Loucy (cell line): ENCODE results near the gene MYO10.

Experiments used
- EZH2phosphoT487 ChIP-seq: fragments of 200-600 bp; IDR thresholded peaks from 2 replicates; pipeline ENCODE4 v1.6.1; 2018; ENCODE audit warnings: antibody characterized with exemption, mild to moderate bottlenecking, moderate library complexity, borderline replicate concordance
- TF ChIP-seq, protein P1 (sequence below): fragments of 200-600 bp; sonication (generic); conservative IDR thresholded peaks from 2 replicates; pipeline ENCODE4 v1.5.1; 2014; ENCODE audit warnings: mild to moderate bottlenecking, antibody characterized with exemption, low read length

DNA sequence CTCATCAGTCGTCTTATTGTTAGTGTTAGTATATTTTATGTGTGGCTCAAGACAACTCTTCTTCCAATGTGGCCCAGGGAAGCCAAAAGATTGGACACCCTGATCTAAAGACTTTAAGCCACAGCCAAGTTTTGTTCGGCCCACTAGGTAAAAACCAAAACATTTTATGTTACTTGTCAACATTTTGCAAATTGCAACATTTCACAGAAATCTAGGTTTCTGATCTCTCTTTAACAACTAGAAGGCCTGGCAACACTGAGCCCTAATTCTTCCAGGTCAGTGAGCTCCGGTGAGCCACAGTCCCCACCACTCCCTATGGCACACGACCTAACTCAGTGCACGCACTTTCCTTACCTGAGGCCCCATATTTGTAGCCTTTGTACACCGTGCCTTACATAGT, 24.0 kb downstream of the MYO10 start:
- TF ChIP-seq, protein P1, sequence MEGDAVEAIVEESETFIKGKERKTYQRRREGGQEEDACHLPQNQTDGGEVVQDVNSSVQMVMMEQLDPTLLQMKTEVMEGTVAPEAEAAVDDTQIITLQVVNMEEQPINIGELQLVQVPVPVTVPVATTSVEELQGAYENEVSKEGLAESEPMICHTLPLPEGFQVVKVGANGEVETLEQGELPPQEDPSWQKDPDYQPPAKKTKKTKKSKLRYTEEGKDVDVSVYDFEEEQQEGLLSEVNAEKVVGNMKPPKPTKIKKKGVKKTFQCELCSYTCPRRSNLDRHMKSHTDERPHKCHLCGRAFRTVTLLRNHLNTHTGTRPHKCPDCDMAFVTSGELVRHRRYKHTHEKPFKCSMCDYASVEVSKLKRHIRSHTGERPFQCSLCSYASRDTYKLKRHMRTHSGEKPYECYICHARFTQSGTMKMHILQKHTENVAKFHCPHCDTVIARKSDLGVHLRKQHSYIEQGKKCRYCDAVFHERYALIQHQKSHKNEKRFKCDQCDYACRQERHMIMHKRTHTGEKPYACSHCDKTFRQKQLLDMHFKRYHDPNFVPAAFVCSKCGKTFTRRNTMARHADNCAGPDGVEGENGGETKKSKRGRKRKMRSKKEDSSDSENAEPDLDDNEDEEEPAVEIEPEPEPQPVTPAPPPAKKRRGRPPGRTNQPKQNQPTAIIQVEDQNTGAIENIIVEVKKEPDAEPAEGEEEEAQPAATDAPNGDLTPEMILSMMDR = no peak
- no peak for TF ChIP-seq EZH2phosphoT487
